PFSK-1 (cell line): ENCODE results near the gene RPS23.

Experiments
- FOXP2 ChIP-seq: optimal IDR thresholded peaks from 2 replicates; pipeline ENCODE3; 2011; ENCODE audit warnings: borderline replicate concordance, control low read depth, inconsistent platforms; ENCODE audit not compliant: insufficient read depth; ENCODE audit errors: extremely low read length, extremely low read depth
- SIN3A ChIP-seq: IDR thresholded peaks from 2 replicates; pipeline ENCODE4 v1.6.1; 2012; ENCODE audit warnings: mild to moderate bottlenecking, low read length, moderate library complexity, borderline replicate concordance; ENCODE audit not compliant: insufficient read depth

GRCh38 chr5:82290908-82291307 is 12.8 kb upstream of the RPS23 start:
- no peak for TF ChIP-seq FOXP2
- no peak for TF ChIP-seq SIN3A
